ENCODE results near the gene MARCO.

- TF ChIP-seq CTCF (IDR thresholded peaks at IDR 0.05): no peak
- TF ChIP-seq POLR2A (IDR thresholded peaks at IDR 0.05): no peak
These were observed 9.0 kb upstream of the MARCO start for GRCh38 chr2:118932949-118933348.
